ENCODE measurements around the gene CLTA.
A peak's percentile ranks its signal among the peaks of the same experiment; 100 is the strongest.

Gene CLTA

DNA sequence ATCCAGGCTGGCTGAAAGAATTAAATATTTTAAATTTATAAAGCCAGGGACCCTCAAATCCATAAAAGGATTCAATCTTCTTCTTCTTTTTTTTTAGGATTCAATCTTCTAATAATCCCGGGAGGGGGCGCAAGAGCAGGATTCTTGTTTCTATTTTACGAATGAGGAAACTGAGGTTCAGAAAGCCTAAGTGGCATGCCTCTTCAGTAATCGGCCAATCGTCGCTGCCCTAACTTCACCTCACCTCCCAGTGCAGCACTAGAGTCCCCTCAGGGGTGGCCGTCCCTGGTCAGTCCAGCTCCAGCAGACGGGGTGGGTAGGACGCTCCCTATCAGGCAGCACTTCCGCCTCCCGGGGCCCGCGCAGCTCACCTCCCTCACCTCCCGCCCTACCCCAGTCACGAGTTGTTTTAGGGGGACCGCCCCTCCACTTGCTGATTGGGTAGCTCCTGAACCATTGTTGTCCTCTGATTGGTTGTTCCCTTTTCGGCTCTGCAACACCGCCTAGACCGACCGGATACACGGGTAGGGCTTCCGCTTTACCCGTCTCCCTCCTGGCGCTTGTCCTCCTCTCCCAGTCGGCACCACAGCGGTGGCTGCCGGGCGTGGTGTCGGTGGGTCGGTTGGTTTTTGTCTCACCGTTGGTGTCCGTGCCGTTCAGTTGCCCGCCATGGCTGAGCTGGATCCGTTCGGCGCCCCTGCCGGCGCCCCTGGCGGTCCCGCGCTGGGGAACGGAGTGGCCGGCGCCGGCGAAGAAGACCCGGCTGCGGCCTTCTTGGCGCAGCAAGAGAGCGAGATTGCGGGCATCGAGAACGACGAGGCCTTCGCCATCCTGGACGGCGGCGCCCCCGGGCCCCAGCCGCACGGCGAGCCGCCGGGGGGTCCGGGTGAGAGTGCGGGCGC lies at the start of gene CLTA (continued):
- TF ChIP-seq, protein P1, sequence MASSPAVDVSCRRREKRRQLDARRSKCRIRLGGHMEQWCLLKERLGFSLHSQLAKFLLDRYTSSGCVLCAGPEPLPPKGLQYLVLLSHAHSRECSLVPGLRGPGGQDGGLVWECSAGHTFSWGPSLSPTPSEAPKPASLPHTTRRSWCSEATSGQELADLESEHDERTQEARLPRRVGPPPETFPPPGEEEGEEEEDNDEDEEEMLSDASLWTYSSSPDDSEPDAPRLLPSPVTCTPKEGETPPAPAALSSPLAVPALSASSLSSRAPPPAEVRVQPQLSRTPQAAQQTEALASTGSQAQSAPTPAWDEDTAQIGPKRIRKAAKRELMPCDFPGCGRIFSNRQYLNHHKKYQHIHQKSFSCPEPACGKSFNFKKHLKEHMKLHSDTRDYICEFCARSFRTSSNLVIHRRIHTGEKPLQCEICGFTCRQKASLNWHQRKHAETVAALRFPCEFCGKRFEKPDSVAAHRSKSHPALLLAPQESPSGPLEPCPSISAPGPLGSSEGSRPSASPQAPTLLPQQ (tag by site-specific recombination; IDR thresholded peaks at IDR 0.05): no peak; the same call in 1 of the 2 replicates
- TF ChIP-seq ZNF184 (tag by site-specific recombination; IDR thresholded peaks at IDR 0.05): no peak
- no peak for TF ChIP-seq ZNF530 (tag by site-specific recombination; IDR thresholded peaks at IDR 0.05; ENCODE audit: low read depth)
- no peak for TF ChIP-seq ZNF2 (tag by site-specific recombination; IDR thresholded peaks at IDR 0.05)
- TF ChIP-seq, protein P2, sequence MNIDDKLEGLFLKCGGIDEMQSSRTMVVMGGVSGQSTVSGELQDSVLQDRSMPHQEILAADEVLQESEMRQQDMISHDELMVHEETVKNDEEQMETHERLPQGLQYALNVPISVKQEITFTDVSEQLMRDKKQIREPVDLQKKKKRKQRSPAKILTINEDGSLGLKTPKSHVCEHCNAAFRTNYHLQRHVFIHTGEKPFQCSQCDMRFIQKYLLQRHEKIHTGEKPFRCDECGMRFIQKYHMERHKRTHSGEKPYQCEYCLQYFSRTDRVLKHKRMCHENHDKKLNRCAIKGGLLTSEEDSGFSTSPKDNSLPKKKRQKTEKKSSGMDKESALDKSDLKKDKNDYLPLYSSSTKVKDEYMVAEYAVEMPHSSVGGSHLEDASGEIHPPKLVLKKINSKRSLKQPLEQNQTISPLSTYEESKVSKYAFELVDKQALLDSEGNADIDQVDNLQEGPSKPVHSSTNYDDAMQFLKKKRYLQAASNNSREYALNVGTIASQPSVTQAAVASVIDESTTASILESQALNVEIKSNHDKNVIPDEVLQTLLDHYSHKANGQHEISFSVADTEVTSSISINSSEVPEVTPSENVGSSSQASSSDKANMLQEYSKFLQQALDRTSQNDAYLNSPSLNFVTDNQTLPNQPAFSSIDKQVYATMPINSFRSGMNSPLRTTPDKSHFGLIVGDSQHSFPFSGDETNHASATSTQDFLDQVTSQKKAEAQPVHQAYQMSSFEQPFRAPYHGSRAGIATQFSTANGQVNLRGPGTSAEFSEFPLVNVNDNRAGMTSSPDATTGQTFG (tag by site-specific recombination; IDR thresholded peaks at IDR 0.05; ENCODE audit: borderline replicate concordance): no peak
- TF ChIP-seq ZNF555 (tag by site-specific recombination; conservative IDR thresholded peaks at IDR 0.05): no peak
- TF ChIP-seq ZNF514 (tag by site-specific recombination; IDR thresholded peaks at IDR 0.05): no peak
- peak; percentile 87 for TF ChIP-seq ZNF501 (tag by site-specific recombination; IDR thresholded peaks at IDR 0.05)
- TF ChIP-seq ZNF157 (tag by site-specific recombination; IDR thresholded peaks at IDR 0.05): no peak
- TF ChIP-seq, protein P3, sequence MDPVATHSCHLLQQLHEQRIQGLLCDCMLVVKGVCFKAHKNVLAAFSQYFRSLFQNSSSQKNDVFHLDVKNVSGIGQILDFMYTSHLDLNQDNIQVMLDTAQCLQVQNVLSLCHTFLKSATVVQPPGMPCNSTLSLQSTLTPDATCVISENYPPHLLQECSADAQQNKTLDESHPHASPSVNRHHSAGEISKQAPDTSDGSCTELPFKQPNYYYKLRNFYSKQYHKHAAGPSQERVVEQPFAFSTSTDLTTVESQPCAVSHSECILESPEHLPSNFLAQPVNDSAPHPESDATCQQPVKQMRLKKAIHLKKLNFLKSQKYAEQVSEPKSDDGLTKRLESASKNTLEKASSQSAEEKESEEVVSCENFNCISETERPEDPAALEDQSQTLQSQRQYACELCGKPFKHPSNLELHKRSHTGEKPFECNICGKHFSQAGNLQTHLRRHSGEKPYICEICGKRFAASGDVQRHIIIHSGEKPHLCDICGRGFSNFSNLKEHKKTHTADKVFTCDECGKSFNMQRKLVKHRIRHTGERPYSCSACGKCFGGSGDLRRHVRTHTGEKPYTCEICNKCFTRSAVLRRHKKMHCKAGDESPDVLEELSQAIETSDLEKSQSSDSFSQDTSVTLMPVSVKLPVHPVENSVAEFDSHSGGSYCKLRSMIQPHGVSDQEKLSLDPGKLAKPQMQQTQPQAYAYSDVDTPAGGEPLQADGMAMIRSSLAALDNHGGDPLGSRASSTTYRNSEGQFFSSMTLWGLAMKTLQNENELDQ (tag by site-specific recombination; IDR thresholded peaks at IDR 0.05; ENCODE audit: low read depth): no peak
- TF ChIP-seq ZNF610 (tag by site-specific recombination; IDR thresholded peaks at IDR 0.05; ENCODE audit: borderline replicate concordance): peak; percentile 96
- TF ChIP-seq ZNF175 (tag by site-specific recombination; IDR thresholded peaks at IDR 0.05): no peak
- TF ChIP-seq ZNF350 (tag by site-specific recombination; IDR thresholded peaks at IDR 0.05): no peak
- TF ChIP-seq ZBTB1 (tag by site-specific recombination; IDR thresholded peaks at IDR 0.05): no peak
- TF ChIP-seq ZNF174 (tag by site-specific recombination; IDR thresholded peaks at IDR 0.05): no peak
- peak; percentile 84 for TF ChIP-seq ZNF341 (tag by site-specific recombination; IDR thresholded peaks at IDR 0.05; ENCODE audit: low read depth)
- TF ChIP-seq ZSCAN30 (tag by site-specific recombination; IDR thresholded peaks at IDR 0.05): no peak
- peak; percentile 30; the same call in 1 of the 2 replicates for TF ChIP-seq ZNF629 (tag by site-specific recombination; IDR thresholded peaks at IDR 0.05)
- no peak for TF ChIP-seq BCL11A (tag by site-specific recombination; IDR thresholded peaks at IDR 0.05; ENCODE audit: low read depth)
- TF ChIP-seq, protein P4, sequence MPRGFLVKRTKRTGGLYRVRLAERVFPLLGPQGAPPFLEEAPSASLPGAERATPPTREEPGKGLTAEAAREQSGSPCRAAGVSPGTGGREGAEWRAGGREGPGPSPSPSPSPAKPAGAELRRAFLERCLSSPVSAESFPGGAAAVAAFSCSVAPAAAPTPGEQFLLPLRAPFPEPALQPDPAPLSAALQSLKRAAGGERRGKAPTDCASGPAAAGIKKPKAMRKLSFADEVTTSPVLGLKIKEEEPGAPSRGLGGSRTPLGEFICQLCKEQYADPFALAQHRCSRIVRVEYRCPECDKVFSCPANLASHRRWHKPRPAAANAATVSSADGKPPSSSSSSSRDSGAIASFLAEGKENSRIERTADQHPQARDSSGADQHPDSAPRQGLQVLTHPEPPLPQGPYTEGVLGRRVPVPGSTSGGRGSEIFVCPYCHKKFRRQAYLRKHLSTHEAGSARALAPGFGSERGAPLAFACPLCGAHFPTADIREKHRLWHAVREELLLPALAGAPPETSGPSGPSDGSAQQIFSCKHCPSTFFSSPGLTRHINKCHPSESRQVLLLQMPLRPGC (tag by site-specific recombination; IDR thresholded peaks at IDR 0.05): 0 out of 2 replicates have a peak, but pooled peaks have one; percentile 16
- TF ChIP-seq, protein P5, sequence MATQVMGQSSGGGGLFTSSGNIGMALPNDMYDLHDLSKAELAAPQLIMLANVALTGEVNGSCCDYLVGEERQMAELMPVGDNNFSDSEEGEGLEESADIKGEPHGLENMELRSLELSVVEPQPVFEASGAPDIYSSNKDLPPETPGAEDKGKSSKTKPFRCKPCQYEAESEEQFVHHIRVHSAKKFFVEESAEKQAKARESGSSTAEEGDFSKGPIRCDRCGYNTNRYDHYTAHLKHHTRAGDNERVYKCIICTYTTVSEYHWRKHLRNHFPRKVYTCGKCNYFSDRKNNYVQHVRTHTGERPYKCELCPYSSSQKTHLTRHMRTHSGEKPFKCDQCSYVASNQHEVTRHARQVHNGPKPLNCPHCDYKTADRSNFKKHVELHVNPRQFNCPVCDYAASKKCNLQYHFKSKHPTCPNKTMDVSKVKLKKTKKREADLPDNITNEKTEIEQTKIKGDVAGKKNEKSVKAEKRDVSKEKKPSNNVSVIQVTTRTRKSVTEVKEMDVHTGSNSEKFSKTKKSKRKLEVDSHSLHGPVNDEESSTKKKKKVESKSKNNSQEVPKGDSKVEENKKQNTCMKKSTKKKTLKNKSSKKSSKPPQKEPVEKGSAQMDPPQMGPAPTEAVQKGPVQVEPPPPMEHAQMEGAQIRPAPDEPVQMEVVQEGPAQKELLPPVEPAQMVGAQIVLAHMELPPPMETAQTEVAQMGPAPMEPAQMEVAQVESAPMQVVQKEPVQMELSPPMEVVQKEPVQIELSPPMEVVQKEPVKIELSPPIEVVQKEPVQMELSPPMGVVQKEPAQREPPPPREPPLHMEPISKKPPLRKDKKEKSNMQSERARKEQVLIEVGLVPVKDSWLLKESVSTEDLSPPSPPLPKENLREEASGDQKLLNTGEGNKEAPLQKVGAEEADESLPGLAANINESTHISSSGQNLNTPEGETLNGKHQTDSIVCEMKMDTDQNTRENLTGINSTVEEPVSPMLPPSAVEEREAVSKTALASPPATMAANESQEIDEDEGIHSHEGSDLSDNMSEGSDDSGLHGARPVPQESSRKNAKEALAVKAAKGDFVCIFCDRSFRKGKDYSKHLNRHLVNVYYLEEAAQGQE (tag by site-specific recombination; IDR thresholded peaks at IDR 0.05): peak; percentile 30; the same call in 1 of the 2 replicates
- no peak for TF ChIP-seq ZNF433 (tag by site-specific recombination; IDR thresholded peaks at IDR 0.05; ENCODE audit: low read depth)
- TF ChIP-seq ZNF837 (tag by site-specific recombination; IDR thresholded peaks at IDR 0.05): no peak
- no peak; the same call in 1 of the 2 replicates for TF ChIP-seq KLF9 (tag by site-specific recombination; IDR thresholded peaks at IDR 0.05; ENCODE audit: low read depth)
- TF ChIP-seq, protein P6, sequence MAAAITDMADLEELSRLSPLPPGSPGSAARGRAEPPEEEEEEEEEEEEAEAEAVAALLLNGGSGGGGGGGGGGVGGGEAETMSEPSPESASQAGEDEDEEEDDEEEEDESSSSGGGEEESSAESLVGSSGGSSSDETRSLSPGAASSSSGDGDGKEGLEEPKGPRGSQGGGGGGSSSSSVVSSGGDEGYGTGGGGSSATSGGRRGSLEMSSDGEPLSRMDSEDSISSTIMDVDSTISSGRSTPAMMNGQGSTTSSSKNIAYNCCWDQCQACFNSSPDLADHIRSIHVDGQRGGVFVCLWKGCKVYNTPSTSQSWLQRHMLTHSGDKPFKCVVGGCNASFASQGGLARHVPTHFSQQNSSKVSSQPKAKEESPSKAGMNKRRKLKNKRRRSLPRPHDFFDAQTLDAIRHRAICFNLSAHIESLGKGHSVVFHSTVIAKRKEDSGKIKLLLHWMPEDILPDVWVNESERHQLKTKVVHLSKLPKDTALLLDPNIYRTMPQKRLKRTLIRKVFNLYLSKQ (tag by site-specific recombination; IDR thresholded peaks at IDR 0.05; ENCODE audit: borderline replicate concordance): no peak
- TF ChIP-seq ZNF221 (tag by site-specific recombination; IDR thresholded peaks at IDR 0.05; ENCODE audit: borderline replicate concordance): no peak
